ENCODE results near the gene TCTA. TPM values are rescaled to one million over a fixed set of nuclear protein-coding genes. Genes with fewer than 3 reads are reported as not detected.

The TCTA gene
- total RNA-seq, 1 donor from 2014 or later, result 10.1 TPM

DNA sequence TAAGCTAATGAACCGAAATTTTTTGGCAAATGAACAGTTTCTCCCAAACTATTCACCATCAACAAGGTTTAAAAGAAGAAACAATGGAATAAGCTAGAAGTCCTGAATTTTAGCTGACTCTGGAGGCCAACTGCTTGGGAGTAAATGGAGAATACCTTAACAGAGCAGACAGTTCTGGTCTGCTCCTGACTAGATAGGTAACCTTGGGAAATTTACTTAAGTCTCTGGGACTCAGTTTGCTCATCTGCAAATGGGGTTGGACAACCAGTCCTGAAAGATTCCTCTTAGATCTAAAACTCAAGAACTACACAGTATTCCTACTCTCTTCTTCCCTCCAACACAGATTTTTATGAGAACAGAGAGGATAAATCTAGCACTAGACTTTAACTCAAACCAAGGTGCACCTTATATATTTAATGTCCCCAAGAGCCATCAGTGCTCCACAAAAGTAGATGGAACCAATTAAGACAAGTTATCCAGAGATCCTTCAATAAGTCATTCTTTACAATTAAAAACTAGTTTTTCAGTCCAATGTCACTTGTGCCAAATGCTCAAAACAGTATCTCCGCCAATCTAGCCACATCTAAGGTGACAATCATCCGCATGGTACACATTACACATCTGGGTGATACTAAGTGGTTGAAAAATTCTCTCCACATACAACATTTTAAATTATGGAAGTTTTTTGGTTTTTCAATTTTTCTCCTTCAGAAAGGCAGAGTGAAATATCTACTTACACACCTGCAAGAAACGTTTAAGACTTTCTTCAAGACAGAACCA lies 2.0 kb upstream of the TCTA start:
- DNase-seq (ENCODE audit: low spot score), result no peak

DNA sequence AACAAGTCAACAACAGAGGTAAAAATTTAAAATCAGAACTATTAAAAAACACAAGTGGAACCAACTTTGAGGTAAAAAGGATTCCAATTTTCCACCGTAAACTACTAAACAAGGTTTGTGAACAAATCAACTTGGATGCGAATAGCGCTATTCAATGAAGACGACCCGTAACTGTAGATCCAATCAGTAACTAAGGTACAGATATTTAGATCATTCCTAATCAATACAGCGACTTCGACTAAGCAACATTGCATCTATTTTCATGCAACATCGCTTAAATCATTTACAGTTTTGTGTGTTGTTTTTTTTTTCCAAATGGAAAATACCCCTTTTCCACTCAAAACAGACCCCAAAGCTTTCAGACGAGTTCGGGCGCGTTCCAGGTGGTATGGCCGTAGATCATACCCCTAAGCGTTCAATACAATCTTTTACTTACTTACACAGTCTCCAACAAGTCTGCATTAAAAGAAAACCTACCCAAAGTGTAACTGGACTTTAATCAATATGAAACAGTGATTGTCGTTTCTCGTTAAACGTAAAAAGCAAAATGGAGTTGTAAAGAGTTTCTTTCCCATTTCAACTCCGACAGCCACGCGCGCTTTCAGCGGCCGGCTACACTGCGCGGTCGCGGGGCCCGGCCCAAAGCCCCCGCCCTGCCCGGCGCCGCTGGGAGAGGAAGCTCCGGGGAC lies 1.2 kb upstream of the TCTA start:
- DNase-seq (ENCODE audit: low spot score), result peak; percentile 52

DNA sequence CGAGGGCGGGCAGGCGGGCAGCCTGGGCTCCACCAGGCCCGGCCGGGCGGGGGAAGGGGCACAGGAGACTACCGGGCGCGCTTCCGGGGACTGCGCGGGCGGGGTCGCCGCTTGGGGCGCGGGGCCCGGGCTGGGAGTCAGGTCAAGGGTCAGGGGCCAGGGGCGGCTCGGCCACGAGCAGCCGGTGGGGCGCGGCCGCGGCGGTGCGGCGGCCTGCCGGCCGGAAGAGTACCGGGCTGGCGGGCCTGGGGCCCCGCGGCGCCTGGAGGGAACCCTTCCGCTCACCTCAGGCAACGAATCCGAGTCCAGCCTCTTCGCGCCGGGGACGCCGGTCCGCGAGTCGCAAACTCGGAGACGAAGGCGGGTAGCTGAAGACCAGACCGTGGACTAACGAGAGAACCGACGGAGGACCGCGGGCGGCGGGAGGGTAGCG lies 672 bp upstream of the TCTA start:
- DNase-seq (ENCODE audit: low spot score), result no peak

DNA sequence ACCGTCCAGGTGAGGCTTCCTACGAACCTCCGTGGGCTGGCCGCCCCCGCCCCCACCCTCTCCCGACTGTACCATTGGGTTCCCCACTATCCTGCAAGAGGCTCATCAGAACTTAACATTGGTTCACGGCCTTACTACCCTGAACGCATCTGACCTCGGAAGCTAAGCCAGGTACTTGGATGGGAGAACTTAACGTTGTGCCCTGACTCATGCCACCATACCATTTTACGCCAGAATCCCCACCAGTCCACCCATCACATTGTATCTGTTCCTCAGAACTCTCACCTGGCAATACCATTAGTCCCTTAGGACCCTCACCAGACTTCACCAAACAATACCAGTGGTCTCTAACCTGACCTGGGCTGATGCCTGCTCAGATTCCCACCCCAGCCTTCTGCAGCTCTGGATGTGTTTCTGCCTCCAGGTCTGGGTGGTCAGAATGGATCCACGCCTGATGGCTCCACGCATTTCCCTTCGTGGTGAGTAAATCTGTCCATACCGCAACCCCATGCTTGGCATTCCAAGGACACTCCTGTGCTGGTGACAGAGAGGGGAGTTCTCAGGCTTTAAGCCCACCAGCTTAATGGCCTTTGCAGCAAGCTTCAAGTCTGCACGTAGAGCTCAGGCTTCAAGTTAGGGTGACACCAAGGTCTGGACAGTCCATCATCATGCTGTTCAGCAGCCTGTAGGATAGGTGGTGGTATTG lies 562 bp downstream of the TCTA start:
- DNase-seq (ENCODE audit: low spot score), result no peak

DNA sequence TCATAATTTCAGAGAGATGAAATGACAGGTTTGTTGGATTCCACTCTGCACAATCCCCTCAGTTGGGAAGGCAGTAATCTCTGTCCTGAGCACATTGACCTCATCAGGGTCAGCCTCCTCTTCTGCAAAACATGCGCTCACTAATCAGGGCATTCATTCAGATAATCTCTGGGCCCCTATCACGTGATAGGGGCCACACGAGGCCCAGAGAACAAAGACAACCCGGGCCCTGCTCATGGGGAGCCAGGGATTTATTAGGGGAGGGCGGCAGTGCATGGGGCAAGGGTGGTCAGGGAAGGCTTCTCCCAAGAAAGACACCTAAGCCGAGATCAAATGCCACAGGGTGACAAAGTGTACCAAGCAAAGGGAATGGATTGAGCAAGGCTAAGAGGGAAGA lies 1.1 kb downstream of the TCTA start:
- DNase-seq (ENCODE audit: low spot score), result no peak

DNA sequence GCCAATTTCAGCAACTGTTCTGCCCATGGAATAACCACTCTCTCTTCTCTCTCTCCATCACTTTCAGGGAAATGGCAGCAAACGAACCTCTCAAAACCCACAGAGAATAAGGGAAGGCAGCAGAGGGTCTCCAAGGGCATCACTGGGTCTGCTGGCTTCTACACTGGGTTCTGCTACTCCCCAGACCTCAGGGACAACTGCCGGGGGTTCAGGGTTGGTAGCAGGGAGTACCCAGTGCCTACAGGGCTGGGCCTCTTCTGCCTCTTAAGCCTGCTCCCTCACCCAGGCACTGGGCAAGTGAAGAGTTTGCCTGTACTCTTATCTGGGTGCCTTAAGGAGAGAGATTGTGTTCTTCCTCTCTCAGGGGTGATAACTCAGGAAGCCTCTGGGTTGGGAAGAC lies 2.5 kb downstream of the TCTA start:
- DNase-seq (ENCODE audit: low spot score), result no peak

DNA sequence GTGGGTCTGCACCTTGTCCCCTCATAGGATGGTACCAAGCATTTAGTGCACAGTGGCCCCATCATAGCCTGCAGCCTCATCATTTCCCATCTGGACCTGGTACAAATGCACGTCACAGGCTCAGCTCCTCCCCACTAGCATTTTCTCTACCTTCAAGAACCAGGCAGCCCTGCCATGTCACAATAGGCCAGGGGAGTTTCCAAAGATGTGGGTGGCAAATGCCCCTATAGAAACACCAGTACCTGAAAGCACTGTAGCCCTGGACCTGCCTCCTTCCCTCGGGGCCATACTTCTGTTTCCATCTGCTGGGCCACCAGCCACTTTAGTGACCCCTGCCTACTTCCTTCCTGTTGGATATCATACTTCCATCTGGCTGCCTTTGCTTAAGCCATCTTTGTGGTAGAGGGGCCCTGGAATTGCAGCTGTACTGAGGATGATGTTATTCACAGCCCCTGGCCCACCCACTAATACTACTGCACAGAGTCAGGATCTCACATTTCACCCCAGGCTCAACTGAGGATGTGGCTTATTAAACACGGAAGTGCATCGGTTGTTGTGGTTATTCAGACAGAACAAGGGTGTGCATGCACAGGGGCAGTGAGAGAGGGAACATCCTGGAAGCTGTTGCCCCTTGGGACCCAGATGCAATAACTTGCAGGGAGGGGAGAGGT lies 3.8 kb downstream of the TCTA start:
- no peak for DNase-seq (ENCODE audit: low spot score)

DNA sequence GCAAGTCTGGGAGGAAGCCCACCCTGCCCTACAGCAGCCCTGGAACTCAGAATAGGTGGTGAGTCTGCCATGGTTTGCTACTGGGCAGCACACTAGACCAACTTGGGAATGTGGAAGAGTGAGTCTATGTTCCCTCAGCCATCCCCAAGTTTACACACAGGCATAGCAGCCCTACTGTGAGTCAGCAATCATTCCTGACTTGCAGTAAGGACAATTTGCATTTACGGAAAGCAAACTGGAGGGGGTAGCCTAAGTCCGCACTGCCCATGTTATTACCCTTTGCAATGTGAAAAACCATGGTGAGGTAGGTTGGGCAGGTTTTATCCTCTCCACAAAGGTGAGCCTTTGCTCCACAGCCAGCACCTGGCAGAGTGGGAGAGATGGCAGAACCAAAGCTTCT lies 4.6 kb downstream of the TCTA start:
- no peak for DNase-seq (ENCODE audit: low spot score)

DNA sequence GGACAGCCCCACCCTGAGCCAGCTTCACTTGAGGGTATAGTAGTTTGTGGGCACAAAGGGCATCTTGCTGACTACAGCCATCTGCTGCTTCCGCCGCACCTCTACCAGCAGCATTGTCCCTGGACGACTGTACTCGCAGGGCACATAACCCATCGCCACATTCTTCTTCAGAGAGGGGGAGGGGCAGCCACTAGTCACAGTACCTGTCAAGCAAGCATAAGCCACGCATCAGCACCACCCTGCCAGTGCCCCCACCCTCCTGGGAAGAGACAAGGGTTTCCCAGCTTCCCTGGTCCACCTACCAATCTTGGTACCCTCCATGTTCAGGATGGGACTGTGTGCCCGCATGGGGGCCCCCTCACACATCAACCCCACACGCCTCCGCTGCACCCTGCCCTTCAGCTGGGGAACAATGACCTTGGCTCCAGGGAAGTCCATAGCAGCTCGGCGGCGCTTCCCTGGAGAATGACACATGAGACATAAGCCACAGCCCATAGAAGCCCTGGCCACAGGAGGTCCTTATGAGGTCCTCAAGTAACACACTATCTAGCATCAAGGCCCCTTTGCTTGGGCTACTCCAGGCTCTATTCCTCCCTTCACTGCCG lies 5.4 kb downstream of the TCTA start:
- DNase-seq (ENCODE audit: low spot score), result no peak

DNA sequence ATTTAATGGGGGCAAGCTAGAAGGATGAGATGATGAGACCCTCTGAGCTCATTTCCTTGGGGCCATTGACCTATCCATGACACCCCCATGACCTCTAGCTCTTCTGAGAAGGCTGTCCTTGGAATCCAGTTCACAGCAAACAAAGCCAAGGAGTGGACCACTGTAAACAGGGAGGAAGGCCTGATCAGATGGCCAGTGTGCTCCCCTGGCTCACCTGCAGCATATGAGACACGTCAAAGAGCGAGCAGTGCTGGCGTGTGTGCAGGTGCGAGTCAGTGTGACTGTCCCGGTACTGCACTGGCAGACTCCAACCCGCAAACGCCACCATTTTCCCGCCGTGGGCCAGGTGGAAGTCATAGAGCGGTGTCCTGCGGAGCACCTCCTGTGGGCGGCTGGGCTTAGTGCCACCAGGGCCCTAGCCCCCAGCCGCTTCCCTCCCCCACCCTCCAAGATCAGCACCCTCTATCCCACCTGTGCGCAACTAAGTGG lies 9.7 kb downstream of the TCTA start:
- DNase-seq (ENCODE audit: low spot score), result no peak

DNA sequence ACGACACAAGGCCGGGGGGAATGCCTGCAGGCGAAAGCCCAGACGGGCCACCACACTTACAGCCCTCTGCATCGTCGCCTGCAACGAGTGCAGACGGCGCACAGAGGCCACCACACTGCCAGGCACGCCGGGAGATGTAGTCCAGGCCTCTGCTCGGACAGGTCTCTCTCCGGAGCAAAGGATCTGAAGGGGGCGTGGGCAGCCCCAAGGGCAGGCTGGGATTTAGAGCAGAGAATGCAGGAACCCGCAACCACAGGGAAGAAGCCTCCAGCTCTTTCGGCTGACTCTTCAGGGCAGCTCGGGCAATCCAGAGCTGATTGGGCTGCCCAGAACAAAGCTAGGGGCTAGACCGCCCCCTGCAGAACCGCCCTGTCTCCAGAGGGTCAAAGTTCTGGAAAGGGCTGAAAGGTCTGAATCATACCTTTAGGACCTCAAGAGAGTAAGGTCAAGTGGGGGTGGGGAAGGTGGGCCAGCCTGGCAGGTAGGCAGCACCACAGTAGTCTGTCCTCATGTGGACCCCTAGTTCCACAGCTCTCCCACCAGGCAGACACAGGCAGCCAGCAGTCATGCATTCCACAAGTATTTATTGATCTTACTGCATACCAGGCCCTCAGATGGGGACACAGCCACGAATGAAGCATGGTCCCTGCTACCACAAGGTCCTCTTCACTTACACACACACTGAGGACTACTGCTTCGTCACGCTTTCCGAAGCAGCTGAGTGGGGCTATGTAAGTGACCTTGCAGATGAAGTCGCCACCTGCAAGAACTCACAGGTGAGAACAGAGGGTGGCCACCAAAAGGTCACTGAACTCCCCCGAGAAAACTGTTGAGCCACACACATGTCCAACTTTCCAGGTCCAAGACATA lies 10.4 kb downstream of the TCTA start, which contains the start of gene AMT:
TSS of gene AMT (minus strand) at position 95 of the 870 bp plus-strand sequence. CDS start at position 72, 23 bp downstream.
- DNase-seq (ENCODE audit: low spot score), result peak; percentile 75

DNA sequence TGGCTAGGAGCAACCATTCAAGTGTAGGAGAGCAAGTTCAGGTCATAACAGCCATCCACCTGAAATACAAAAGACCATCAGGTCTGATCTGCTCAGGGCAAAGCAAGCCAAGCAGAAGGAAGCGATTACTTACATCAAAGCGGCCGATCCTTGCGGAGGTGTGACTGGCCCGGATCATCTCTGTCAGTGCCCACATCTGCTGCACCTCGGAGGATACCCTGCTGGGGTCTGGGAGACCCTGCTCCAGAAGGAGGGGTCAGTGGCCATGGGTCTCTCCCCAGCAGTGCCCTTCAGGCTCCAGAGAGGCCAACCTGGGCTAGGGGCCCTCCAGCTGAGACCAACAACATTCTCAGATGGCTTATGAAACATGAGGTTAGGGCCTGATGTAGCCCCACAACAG lies 12.6 kb downstream of the TCTA start:
- DNase-seq (ENCODE audit: low spot score), result no peak

DNA sequence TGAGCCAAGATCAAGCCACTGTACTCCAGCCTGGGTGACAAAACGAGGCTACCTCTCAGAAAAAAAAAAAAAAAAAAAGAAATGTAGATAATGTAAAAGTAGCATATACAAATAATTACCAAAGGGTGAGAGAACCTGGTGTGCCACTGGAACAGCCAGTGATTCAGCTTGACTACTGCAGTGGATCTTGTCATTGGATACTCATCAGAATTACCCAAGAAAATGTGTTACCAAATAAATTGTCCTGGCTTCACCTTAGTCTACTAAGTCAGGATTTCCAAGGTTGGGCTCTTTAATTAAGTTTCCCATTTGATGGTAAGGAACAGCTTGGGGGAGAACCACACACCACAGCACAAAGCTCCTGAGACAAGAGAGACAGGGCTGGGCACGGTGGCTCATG lies 15.4 kb downstream of the TCTA start:
- DNase-seq (ENCODE audit: low spot score), result no peak

DNA sequence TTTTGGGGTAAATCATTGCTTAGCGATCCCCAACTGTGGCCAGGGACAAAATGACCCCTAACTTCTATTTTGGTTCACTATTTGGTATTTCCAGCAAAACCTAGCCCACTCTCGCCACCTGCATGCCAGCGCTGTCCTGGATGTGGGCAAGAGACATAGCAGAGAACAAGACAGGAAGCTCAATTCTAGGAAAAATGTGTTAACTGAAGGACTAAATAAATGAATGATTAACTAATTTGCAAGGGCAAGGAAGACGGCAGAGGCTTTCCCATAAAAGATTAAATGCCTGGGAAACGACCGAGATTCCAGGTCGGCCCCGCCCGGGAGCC lies 16.5 kb downstream of the TCTA start:
- no peak for DNase-seq (ENCODE audit: low spot score)

DNA sequence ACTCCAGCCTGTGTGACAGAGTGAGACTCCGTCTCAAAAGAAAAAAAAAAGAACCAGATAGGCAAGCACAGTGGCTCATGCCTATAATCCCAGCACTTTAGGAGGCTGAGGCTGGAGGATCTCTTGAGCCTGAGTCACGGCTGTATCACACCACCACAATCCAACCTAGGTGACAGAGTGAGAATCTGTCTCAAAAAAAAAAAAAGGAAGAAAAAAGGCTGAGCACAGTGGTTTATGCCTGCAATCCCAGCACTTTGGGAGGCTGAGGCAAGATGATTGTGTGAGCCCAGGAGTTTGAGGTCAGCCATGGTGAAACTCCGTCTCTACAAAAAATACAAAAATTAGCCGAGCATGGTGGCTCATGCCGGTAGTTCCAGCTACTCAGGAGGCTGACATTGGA lies 22.5 kb downstream of the TCTA start:
- DNase-seq (ENCODE audit: low spot score), result no peak

DNA sequence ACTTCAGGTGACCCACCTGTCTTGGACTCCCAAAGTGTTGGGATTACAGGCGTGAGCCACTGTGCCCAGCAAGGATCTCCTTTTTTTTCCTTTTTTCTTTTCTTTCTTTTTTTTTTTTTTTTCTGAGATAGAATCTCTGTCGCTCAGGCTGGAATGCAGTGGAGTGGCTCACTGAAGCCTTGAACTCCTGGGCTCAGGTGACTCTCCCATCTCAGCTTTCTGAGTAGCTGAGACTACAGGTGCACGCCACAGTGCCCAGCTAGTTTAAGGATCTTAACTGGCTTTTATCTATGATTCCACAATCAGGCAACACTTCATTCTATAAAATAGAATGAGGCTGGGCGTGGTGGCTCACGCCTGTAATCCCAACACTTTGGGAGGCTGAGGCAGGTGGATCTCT lies 33.2 kb downstream of the TCTA start:
- DNase-seq (ENCODE audit: low spot score), result no peak

DNA sequence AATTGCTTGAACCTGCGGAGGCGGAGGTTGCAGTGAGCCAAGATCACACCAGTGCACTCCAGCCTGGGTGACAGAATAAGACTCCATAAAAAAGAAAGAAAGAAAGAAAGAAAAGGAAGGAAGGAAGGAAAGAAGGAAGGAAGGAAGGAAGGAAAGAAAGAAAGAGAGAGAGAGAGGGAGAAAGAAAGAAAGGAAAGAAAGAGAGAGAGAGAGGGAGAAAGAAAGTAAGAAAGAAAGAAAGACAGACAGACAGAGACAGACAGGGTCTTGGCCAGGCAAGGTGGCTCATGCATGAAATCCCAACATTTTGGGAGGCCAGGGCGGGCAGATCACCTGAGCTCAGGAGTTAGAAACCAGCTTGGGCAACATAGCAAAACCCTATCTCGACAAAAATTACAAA lies 41.4 kb downstream of the TCTA start:
- no peak for DNase-seq (ENCODE audit: low spot score)

DNA sequence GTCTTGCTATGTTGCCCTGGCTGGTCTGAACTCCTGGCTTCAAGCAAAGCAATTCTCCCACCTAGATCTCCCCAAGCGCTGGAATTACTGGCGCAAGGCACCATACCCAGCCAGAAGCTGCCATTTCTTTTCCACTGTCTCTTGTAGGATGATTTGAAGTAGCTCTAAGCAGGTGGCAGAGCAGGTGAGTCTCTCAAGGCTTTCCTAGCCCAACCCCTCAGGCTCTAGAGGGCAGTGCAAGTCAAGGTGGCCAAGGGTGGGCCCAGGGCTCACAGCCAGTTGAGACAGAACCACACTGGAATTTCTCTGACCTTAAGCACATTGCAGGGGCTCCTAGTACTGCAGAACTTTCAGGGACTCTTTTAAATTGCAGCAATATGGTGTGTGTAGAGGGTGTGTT lies 42.2 kb downstream of the TCTA start:
- DNase-seq (ENCODE audit: low spot score), result no peak

DNA sequence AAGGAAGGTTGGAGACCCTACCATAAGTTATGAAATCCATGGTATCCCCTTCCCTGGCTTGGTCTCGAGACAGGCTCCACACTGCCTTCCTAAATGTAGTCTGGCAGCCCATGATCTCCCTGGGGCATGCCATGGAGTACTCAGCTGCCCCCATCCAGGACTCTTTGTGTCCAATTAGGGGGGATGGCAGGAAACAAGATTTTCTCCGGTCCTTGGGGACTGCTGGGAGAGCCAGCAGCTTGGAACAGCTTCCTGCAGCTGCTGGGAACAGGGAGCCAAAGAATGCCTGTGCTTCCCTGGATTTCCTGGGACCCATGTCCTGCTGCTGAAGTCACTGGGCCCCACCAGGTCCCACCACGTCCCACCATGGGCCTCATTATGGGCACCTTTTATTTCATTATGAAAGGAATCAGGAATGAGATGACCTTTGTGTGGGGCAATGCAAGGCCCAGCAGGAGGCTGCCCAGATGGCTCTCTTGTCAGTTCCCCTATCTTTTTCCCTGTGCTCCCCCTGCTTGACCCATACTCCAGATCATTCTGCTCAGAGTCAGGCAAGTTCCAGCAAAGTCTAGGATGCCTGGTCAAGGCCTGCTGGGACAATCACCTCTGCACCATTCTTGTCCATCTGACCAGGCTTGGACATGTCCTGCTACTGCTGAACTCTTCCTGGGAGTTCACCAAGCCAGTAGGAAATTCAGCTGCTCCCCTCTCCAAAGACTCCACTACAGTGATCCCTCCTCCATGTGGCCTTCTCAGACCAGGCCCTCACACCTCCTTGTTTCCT lies 42.9 kb downstream of the TCTA start:
- no peak for DNase-seq (ENCODE audit: low spot score)

DNA sequence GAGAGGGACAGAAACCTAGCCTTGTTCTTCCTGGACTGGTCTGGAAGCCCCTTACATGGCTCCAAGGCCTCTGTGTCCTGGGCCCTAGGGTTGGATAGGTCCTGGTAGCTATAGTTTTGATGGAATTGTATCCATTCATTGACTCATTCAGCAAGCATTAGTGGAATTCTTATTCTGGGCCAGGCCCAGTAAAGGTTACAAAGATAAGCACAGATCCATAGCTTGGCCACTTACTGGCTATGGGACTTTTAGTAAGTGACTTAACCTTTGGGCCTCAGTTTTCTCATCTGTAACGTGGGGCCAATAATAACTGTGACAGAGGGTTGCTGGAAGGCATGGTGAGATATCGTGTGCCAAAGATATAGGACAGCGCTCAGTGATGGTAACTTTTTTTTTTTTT lies 44.2 kb downstream of the TCTA start:
- DNase-seq (ENCODE audit: low spot score), result no peak
